Activated T-cell treated with anti-CD3 and anti-CD28 coated beads, Interleukin-2, amount 50 U/mL, for 24 hours (primary cell): Measurements from ENCODE around the gene CDADC1.
"Not testable (repeated sequence)": the region's sequence is repeated elsewhere in the genome, so short reads cannot be mapped to it uniquely, and the experiment has no call there.

ENCODE experiments used
- DNase-seq: peaks from one replicate; pipeline ENCODE4 v3.0.0-alpha.2; 2020
- H3K27ac Mint-ChIP-seq: 2 replicates; pipeline ENCODE4 v1.8.0; 2020; ENCODE audit warnings: mild to moderate bottlenecking, mixed read lengths
- H3K27me3 Mint-ChIP-seq: 2 replicates; pipeline ENCODE4 v1.8.0; 2020; ENCODE audit warnings: mixed read lengths
- H3K36me3 Mint-ChIP-seq: 2 replicates; pipeline ENCODE4 v1.8.0; 2020; ENCODE audit warnings: low read depth, mixed read lengths
- H3K4me1 Mint-ChIP-seq: 2 replicates; pipeline ENCODE4 v1.8.0; 2020; ENCODE audit warnings: low read depth, mixed read lengths
- H3K4me3 Mint-ChIP-seq: 2 replicates; pipeline ENCODE4 v1.8.0; 2020; ENCODE audit warnings: mild to moderate bottlenecking, moderate library complexity, mixed read lengths
- H3K9me3 Mint-ChIP-seq: 2 replicates; pipeline ENCODE4 v1.8.0; 2020; ENCODE audit warnings: mixed read lengths

CDADC1 gene

DNA sequence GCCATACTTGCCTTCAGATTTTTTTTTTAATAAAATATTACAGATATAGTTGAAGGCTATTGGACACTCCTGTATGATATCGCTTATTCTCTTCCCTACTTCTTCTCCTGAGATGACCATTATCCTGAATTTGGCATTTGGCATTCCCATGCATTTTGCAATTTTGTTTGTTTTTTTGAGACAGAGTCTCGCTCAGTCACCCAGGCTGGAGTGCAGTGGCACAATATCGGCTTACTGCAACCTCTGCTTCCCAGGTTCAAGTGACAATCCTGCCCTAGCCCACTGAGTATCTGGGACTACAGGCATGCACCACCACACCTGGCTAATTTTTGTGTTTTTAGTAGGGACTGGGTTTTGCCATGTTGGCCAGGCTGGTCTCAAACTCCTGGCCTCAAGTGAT, 79.4 kb downstream of the CDADC1 start:
- not testable (repeated sequence) for H3K36me3 Mint-ChIP-seq, DNase-seq, H3K4me3 Mint-ChIP-seq, H3K9me3 Mint-ChIP-seq, H3K4me1 Mint-ChIP-seq, H3K27me3 Mint-ChIP-seq, H3K27ac Mint-ChIP-seq

GRCh38 chr13:49329831-49330545, 82.3 kb downstream of the CDADC1 start:
- no peak for DNase-seq
- Mint-ChIP-seq H3K27ac (no peak overlapping the region), H3K9me3 (no peaks in the 10 kb centered on the region), H3K4me3 (no peak overlapping the region), H3K4me1 (no peaks in the 10 kb centered on the region), H3K27me3 (no peaks in the 10 kb centered on the region), H3K36me3 (no peaks in the 10 kb centered on the region)

DNA sequence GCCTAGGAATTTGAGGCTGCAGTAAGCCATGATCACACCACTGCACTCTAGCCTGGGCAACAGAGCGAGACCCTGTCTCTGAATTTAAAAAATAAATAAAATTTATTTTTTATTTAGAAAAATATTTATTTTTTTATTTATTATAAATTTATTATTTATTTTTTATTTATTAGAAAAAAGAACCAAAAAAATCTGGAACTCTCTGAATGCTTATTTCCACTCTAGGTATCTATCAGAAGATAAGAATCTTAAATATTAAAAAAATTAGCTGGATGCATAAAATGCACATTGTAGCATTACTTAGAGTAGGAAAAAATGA, 82.8 kb downstream of the CDADC1 start:
- H3K9me3 Mint-ChIP-seq, result no peaks in the 10 kb centered on the region
- H3K36me3 Mint-ChIP-seq, result no peaks in the 10 kb centered on the region
- no peak for DNase-seq
- H3K27me3 Mint-ChIP-seq, result no peaks in the 10 kb centered on the region
- no peak overlapping the region for H3K27ac Mint-ChIP-seq
- no peaks in the 10 kb centered on the region for H3K4me1 Mint-ChIP-seq
- no peak overlapping the region for H3K4me3 Mint-ChIP-seq

DNA sequence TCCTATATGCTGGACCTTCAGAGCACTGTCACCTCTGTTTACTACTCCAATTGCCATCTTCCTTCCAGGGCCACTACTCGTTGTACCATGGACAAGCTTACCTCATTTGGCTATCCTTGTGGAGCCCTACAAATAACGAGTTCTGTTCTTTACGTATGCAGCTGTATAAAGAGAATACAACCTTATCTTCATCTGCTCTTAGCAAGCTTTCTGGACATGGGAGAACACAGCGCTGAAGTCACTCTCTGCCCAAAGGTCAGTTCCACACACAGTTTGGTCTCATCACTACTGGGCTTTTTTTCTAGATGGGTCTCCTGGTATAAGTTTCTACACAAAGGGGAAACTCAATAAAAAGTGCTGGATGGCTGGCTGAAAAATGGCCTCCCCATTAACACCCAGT, 88.9 kb downstream of the CDADC1 start:
- no peak for DNase-seq
- Mint-ChIP-seq H3K4me1 (no peaks in the 10 kb centered on the region), H3K27ac (no peak overlapping the region), H3K4me3 (no peak overlapping the region), H3K36me3 (no peaks in the 10 kb centered on the region), H3K27me3 (no peaks in the 10 kb centered on the region), H3K9me3 (no peaks in the 10 kb centered on the region)

DNA sequence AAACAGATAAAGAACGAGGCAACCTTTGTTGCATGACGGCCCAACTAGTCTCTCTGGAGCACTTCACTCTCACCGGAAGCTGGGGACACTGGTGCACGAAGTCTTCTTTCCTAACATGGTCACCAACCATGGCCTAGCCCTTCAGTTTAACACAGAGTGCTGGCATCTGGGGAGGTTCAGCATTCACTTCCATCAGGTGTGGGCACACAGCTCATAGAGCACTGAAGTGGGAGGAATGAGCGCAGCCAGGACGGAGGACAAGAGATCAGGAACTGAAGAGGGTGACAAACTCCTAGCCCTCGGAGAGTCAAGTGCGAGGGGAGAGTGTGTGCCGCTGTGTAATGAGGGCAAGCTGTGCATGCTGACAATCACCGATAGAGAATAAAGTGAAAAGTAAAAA, 92.4 kb downstream of the CDADC1 start:
- Mint-ChIP-seq H3K27ac (no peak overlapping the region), H3K9me3 (no peaks in the 10 kb centered on the region), H3K36me3 (no peaks in the 10 kb centered on the region)

GRCh38 chr13:49341517-49341916, 93.8 kb downstream of the CDADC1 start:
- no peaks in the 10 kb centered on the region for H3K27me3 Mint-ChIP-seq
- DNase-seq, result no peak
- H3K27ac Mint-ChIP-seq, result no peak overlapping the region
- H3K9me3 Mint-ChIP-seq, result no peaks in the 10 kb centered on the region
- no peaks in the 10 kb centered on the region for H3K36me3 Mint-ChIP-seq
- H3K4me1 Mint-ChIP-seq, result peaks cover 8% of the 10 kb centered on the region
- H3K4me3 Mint-ChIP-seq, result no peak overlapping the region

More for the DNA sequence above, 92.4 kb downstream of the CDADC1 start:
- Mint-ChIP-seq H3K4me3 (no peak overlapping the region), H3K27me3 (no peaks in the 10 kb centered on the region), H3K4me1 (peaks cover 8% of the 10 kb centered on the region)
- no peak for DNase-seq

DNA sequence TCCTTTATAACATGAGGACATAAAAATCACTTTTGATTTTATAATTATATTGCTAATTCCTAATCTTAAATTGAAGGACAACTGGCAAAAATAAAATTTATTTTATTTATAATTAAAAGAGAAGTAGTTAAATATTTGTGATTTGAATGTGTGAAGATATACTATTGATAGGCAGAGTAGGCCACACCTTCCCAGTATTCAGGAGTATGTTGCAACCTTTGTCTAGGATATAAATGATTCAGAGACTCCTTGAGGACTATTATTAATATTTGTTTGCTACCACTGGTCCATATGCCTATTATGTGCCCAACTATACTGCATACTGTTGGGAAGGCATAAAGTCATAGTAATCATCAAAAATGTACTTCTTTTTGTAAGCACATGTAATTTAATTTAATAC, 94.2 kb downstream of the CDADC1 start:
- Mint-ChIP-seq H3K4me1 (peaks cover 8% of the 10 kb centered on the region), H3K27me3 (no peaks in the 10 kb centered on the region), H3K36me3 (no peaks in the 10 kb centered on the region), H3K27ac (no peak overlapping the region), H3K4me3 (no peak overlapping the region), H3K9me3 (no peaks in the 10 kb centered on the region)
- no peak for DNase-seq

DNA sequence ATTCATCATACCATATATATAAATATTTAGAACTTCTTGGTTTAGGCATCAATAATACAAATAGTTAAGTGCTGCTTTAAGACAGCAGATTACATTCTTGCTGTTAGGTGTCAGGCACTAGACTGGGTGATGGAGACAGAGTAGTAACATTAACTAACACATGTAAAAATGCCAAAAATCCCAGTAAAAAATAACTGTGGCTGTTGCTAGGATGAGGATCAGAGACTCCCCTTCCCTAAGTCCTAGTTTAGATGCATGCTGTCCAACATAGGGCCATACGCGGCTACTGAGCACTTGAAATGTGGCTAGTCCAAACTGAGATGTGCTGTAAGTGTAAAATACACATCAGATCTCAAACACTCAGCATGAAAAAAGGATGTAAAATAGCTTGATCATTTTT, 94.7 kb downstream of the CDADC1 start:
- no peaks in the 10 kb centered on the region for H3K36me3 Mint-ChIP-seq
- H3K27me3 Mint-ChIP-seq, result no peaks in the 10 kb centered on the region
- H3K9me3 Mint-ChIP-seq, result no peaks in the 10 kb centered on the region
- H3K27ac Mint-ChIP-seq, result no peak overlapping the region
- H3K4me1 Mint-ChIP-seq, result peaks cover 8% of the 10 kb centered on the region
- H3K4me3 Mint-ChIP-seq, result no peak overlapping the region
- no peak for DNase-seq
